ENCODE results near the gene ZDHHC18.

Gene ZDHHC18

DNA sequence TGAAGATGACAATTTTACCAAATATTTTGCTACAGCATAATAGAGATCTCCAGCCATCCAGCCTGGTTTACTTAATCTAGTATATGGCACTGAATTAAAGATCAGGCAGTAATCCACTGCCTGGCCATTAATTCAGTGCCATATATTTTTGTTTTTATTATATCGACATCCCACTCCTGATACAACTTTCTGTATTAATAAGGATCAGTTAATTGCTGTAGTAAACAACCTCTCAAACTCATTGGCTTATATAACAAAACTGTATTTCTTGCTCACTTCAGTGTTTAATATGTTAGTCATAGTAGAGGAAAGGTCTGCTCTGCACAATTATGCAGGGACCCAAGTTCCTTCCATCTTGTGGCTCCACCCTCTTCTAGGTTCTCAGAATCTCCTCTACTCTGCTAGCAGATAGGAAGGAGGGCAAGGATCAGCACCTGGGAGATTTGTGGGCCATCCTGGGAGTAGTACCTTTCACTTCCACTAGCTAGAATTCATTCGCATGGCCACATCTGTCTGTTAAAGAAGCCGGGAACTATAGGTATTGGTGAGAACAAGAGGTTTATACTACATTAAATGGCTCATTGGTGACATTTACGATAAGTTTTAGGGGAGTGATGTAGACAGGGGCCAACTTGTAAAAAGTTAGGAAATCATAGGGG, 3.6 kb upstream of the ZDHHC18 start:
- in situ Hi-C loops (cut with MboI; ENCODE audit: low pct_unique_long_range_greater_than_20kb, low sequenced_read_pairs, unreplicated experiment) = no loop called here
- no peak for DNase-seq (ENCODE audit: low spot score)
- TF ChIP-seq, protein P1, sequence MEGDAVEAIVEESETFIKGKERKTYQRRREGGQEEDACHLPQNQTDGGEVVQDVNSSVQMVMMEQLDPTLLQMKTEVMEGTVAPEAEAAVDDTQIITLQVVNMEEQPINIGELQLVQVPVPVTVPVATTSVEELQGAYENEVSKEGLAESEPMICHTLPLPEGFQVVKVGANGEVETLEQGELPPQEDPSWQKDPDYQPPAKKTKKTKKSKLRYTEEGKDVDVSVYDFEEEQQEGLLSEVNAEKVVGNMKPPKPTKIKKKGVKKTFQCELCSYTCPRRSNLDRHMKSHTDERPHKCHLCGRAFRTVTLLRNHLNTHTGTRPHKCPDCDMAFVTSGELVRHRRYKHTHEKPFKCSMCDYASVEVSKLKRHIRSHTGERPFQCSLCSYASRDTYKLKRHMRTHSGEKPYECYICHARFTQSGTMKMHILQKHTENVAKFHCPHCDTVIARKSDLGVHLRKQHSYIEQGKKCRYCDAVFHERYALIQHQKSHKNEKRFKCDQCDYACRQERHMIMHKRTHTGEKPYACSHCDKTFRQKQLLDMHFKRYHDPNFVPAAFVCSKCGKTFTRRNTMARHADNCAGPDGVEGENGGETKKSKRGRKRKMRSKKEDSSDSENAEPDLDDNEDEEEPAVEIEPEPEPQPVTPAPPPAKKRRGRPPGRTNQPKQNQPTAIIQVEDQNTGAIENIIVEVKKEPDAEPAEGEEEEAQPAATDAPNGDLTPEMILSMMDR (IDR thresholded peaks at IDR 0.05; ENCODE audit: extremely low read depth, insufficient read depth, missing control alignments) = no peak

DNA sequence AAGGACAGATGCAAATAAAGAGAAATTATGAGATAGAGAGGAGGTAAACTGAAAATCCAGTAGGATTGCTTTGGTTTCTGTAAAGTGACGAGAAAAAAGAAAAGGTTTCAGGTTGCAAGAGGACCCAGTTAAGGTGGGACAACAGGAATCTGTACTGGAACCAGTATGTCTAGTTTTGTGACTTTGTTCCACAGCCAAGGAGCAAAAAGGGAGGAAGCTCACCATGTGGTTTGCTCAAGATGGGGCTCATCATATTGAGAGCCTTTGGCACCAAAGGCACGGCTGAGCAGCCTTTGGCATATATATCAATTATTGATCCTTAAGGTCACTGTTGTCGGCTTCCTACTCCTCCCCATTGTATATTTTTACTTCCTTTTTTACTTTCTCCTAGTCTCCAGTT, 1.8 kb upstream of the ZDHHC18 start:
- in situ Hi-C loops (cut with MboI; ENCODE audit: low pct_unique_long_range_greater_than_20kb, low sequenced_read_pairs, unreplicated experiment) = no loop called here
- TF ChIP-seq, protein P1 (IDR thresholded peaks at IDR 0.05; ENCODE audit: extremely low read depth, insufficient read depth, missing control alignments) = no peak
- DNase-seq (ENCODE audit: low spot score) = no peak

DNA sequence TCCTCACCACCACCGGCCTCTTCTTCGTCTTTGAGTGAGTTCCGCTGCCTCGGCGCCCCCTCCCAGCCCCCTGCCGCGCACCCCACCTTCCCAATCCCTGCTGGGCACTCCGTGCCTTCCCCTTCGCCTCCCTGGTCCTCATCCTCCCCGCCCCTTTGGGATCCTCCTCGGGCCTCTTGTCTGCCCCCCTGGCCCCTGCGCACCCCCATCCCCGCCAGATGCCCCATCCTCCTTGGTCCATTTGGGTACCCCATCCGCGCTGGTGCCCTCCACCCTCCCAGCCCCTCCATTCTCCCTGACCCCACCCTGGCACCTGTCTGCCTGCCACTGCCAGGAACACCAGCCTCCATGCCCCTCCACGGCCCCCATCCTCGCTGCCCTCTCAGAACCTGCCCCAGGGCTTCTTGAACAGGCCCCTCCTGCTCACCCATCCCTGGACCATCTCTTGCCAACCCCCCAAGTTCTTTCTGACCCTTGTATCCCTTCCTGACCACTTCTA, 667 bp downstream of the ZDHHC18 start:
- in situ Hi-C loops (cut with MboI; ENCODE audit: low pct_unique_long_range_greater_than_20kb, low sequenced_read_pairs, unreplicated experiment) = no loop called here
- DNase-seq (ENCODE audit: low spot score) = no peak
- TF ChIP-seq, protein P1 (IDR thresholded peaks at IDR 0.05; ENCODE audit: extremely low read depth, insufficient read depth, missing control alignments) = no peak

DNA sequence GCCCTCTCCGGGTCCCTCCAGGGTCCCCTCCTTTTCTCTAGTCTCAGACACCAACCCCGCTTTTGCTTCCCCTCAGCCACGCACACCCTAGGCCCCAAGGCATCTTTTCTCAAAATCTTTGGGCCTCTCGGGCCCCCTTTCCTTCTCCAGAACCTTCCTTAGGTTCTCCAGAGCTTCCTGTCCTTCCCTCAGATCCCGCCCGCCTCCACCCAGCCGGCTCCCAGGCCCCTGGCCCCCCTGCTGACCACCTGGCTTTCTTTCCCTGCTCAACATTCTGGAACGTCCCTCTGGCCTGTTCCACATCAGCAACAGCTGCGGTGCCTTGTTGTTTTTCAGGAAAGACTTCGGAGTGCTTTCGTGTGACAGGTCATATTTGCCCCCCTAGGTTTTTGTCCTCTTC, 1.2 kb downstream of the ZDHHC18 start:
- no peak for DNase-seq (ENCODE audit: low spot score)
- TF ChIP-seq, protein P1 (IDR thresholded peaks at IDR 0.05; ENCODE audit: extremely low read depth, insufficient read depth, missing control alignments) = no peak
- in situ Hi-C loops (cut with MboI; ENCODE audit: low pct_unique_long_range_greater_than_20kb, low sequenced_read_pairs, unreplicated experiment) = no loop called here

DNA sequence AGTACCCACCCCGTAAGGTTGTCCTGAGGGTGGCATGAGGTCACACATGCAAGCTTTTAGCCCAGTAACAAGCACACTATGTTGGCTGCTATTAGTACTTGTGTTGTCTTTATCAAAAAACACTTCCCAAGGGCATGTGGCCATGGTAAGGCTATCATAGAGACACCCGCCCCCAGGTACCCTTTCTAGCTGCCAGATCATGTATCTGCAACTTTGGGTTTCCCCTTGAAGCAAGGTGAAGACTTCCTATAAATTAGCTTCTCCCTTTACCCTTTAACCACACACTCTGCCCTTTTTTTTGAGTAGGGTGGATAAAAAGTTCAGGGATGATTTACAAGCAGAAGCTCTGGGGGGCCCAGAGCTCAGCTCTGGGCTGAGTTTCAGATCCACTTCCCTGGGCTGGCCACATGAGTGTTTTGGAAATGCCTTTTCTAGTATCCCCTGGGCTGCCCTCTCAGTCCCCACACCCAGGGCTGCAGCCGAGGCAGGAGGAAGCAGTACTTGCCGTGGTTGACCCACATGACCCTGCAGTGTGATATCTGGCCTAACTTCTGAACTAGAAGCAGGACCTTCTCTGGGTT, 2.0 kb downstream of the ZDHHC18 start:
- no peak for DNase-seq (ENCODE audit: low spot score)
- TF ChIP-seq, protein P1 (IDR thresholded peaks at IDR 0.05; ENCODE audit: extremely low read depth, insufficient read depth, missing control alignments) = no peak
- in situ Hi-C loops (cut with MboI; ENCODE audit: low pct_unique_long_range_greater_than_20kb, low sequenced_read_pairs, unreplicated experiment) = no loop called here

DNA sequence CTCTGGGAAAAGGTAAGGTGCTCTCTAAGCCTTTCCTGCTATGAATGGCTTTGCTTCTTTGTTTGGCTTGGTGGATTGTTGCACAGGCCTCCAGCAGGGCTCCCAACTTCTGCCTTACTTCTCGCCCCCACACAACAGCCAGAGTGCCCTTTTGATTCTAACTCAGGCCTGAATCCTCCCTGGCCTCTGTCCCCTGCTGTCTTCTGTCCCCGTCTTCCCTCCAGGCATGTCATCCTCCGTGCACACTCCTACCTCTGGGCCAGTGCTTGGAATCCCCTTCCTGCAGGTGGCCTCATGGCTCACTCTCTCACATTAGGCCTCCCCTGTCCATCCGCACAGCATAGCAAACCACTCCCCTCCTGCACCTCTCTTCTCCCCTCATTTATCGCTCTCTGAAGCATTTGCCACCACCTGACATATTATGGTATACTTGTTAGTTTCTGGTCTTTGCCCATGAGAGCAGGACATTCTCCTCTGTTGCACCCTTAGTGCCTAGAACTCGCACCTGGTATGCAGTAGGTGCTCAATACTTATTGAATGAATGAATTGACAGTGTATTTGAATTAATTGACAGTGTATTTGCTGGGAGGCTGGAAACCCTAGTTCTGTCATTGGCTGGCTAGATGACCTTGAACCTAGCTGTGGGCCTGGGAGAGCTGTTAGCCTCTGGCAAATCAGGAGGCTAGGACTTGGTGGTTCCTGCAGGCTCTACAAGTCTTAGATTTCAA, 2.9 kb downstream of the ZDHHC18 start:
- in situ Hi-C loops (cut with MboI; ENCODE audit: low pct_unique_long_range_greater_than_20kb, low sequenced_read_pairs, unreplicated experiment) = no loop called here
- DNase-seq (ENCODE audit: low spot score) = no peak
- TF ChIP-seq, protein P1 (IDR thresholded peaks at IDR 0.05; ENCODE audit: extremely low read depth, insufficient read depth, missing control alignments) = no peak
